ENCODE results near the gene PDE3B.
"Not testable (repeated sequence)": the region's sequence is repeated elsewhere in the genome, so short reads cannot be mapped to it uniquely, and the experiment has no call there.

PDE3B gene

DNA sequence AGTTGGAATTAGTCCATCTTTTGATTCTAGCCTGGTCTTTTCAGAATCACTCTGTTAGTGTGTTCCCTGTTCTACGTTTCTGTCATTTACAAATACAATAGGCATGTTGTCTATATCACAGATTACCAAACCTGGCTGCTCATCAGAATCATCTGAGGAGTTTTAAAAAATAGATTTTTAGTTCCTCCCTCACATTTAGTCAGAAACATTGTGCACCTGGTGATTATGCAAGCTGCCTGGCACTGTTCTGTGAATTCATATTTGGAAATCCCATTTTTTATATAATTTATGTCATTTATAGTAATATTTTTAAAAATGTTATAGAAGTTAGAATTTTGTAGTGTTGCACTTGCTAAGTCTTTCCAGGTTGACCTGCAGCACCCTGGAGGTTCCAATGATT is 107.3 kb downstream of the PDE3B start:
- no peak for DNase-seq

DNA sequence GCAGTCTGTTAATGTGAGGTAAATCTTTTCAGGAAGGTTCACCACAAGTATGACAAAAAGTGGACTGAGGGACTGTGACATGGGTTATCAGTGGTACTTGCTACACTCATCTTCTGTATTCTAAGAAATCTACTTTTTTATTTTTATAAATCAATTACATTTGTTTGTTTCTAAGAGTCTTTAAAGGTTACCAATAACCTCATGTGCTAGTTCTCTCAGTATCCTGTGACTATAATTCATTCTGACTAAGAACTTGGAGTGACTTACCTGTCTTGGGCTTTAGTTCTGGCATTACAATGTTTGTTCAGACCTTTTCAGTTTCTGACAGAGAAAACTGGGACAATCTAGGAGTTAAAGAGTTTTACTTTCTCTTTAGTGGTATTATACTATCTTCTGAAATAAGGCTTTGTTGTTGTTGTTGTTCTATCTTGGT is 108.4 kb downstream of the PDE3B start:
- DNase-seq, result no peak

DNA sequence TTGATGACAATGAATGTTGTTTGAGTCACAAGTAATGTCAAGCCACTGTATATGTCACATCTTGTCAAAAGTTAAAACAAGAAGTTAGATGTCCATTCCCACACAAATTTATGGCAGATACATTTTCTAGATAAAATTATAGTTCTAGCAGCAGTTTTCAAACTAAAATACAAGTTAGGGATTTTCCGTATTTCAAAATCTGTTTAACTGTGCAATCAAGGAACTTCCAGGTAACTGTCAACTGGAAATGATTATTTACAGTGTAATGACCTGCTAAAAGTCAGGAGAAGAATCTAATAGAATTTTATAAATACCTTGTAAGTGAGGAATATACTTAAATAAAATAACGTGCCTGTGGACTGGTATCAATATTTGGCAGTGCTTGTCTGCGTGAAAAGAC is 111.5 kb downstream of the PDE3B start:
- DNase-seq, result no peak

DNA sequence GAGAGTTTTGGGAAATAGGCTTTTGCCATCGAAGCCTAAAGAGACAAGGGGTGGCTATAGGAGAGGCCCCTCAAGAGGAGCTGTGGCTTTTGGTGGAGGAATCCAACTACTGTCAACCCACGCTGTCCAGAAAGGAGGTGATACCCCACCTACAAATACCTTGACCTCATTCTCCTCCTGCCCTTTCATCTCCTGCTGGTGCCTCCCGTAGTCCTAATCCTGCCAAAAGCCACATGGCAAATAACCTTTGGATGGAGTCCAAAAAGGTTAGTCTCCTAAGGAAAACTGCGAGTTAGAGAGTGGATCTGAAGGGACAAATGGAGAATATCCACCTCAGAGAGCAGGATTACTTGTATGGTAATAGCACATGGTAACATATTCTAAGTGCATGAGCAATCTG is 112.7 kb downstream of the PDE3B start:
- no peak for DNase-seq

DNA sequence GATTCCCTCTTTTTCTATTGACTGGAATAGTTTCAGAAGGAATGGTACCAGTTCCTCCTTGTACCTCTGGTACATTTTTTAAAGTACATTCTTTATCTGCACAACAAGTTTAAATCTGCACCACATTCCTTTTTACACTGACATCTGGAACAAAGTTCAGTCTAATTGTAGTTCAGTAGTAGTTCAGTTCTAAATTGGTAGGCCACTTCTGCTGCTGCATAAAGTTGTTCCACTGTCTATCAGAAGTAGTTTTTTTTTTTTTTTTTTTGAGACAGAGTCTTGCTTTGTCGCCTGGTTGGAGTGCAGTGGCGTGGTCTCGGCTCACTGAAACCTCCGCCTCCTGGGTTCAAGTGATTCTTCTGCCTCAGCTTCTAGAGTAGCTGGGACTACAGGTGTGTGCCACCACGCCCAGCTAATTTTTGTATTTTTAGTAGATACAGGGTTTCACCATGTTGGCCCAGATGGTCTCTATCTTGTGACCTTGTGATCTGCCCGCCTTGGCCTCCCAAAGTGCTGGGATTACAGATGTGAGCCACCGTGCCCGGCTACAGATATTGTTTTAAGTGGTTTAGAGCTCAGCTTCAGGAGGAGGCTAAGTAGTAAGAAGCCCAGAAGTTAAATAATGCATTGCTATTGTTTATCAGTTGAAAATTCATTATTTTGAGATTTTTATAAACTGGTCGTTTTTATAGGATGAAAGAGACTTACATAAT is 115.9 kb downstream of the PDE3B start:
- DNase-seq, result not testable (repeated sequence)

DNA sequence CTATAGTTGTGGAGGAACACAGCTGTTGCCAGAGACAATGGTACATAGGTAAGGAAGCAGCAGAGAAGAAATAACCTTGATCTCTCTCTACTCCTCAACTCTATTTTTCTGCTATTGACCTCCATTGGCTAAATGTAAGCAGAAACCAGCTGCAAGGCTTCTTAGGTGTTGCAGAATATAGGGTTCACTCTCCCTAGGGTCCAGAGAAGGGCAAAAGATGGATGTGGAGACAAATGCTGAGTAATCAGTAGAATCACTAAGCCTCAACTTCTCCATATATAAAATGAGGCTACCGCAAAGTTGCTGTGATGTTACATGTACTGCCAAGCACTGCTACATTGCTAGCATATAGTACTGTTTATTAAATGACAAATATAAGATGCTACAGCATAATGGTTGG is 120.6 kb downstream of the PDE3B start:
- no peak for DNase-seq

DNA sequence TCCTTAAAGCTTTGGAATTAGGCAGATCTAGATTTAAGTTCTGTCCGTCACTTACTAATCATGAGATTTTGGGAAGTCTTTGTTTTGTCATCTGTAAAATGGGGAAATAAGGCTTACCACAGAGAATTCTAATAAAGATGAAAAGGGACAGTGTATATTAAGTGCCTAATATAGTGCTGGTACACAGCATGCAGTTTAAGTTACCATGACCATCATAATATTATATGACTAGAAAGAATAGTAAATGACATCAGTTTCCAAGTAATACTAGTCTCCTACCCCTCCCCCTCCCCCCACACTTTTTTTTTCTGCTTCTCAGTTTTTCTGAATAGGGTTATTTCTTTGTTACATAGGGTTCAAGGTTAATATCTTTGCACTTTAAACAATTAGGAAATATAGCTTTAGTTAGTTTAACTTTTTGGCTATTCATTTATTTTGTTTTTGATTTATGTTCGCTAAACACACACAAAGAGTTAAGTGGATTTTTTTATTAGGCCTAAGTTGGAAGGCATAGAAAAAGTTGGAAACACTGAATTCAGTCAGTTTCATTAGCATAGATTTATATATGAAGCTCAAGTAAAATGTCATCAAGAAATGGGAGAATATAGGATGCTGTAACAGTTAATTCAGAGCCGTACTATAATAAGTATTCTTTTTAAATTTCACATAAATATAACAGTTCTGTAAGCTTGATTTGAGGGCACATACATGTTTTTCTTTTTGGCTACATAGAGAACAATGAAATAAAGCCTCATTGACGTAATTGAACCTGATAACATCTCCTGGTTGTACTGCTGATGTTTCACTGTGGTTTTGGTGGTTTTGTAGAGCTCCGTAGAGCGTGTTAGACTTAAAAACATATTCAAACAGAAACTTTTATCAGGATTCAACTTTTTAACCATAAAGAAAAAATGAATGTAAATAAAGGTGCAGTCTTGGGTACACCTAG is 121.2 kb downstream of the PDE3B start:
- DNase-seq, result peak; percentile 3

DNA sequence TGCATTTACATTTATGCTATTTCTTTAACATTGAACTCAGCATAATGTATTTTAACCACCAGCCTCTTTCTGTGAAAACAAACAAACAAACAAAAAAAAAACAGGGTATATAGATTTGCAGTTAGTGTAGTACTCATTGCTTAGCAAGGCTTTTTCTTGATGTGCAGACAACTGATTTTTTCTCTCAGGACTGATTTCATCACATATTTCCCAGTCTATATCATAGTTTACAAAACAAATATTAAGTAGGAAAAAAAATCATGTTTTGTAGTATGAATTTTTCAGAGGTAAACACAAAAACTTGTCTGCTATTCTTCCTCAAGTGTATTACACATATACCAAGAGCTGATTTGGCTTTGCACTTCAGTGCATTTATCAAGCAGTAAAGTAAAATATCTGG is 123.0 kb downstream of the PDE3B start:
- DNase-seq, result no peak

DNA sequence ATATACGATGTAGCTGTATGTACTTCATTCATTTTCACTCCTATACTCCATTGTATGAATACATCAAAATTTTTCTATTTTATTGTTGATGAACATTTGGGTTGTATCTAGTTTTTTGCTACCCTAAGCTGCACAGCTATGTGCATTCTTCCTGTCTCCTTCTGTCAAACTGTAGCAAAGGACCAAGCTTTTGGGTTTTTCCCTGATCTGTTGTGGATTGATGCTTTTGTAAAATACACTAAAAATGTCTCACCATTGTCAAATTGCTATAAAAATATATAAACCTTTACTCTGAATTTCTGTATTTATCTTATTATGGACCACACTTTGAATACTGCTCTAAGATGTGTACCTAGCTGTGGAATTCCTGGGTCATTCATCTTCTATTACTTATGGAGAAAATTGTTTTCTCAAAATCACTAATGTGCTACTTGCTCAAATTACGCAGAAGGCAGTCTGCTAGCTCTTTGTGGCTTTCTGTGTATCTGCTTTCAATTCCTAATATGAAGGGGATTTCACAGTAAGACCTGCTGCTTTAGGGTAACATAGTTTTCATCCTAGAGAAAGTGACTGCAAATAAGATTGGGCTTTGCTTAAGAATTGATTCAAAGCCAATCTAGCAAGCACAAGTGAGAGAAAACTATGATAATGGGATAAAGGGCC is 125.1 kb downstream of the PDE3B start:
- no peak for DNase-seq

DNA sequence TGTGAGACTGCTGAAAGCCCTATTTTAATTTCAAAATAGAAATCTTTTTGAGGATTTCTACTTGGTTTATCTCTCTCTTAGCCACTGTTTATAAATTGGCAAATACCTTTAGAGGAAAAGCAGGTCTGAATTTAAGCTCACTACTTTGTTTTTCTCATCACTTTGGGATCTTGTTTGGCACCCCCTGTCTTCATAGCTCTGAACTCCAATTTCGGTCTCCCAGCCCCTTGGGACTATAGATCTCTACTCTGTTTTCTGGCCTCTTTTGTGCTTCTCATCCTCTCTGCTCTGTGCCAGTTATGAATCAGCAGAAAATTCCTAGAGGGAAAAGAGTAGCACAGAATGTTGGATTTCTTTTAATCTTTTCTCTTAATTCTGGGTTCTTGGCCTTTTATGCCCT is 130.2 kb downstream of the PDE3B start:
- DNase-seq, result peak; percentile 2

DNA sequence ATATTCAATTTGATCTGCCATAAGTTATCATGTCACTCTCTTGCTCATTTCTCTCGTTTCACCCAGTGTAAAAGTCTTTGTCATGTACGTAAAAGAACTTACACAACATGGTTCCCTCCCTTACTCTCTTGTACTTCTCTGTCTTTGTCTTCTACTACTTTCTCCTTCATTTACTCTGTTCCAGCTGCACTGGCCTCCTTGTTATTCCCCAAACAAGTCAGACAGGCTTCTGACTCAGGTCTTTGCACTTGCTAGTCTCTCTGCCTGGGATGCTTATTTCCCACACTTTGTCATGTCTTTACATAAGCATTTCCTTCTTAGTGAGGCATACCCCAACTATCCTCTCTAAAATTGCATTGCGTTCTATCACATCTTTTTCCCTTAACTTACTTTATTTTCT is 131.1 kb downstream of the PDE3B start:
- DNase-seq, result no peak

DNA sequence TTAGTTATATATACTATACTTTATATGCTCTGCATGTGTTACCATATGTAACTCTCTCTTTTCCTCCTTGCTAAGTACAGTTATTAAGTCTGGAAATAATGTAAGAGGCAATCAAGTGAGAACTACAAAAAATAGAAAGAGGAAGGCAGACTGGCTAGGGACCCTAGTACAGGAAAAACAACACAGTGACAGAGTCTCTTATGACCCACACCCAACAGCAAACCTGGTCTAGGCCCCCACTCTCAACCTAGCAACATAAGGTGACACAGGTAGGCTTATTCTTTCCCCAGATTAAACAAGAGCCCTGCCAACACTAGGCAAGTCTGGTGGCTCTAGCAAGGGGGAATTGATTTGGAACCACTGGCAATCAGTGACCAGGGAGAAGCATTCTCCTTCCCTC is 132.3 kb downstream of the PDE3B start:
- DNase-seq, result no peak

DNA sequence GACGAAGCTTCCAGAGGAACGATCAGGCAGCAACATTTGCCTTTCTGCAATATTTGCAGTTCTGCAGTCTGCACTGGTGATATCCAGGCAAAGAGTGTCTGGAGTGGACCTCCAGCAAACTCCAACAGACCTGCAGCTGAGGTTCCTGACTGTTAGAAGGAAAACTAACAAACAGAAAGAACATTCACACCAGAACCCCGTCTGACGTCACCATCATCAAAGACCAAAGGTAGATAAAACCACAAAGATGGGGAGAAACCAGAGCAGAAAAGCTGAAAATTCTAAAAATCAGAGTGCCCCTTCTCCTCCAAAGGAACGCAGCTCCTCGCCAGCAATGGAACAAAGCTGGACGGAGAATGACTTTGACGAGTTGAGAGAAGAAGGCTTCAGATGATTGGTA is 134.9 kb downstream of the PDE3B start:
- not testable (repeated sequence) for DNase-seq

DNA sequence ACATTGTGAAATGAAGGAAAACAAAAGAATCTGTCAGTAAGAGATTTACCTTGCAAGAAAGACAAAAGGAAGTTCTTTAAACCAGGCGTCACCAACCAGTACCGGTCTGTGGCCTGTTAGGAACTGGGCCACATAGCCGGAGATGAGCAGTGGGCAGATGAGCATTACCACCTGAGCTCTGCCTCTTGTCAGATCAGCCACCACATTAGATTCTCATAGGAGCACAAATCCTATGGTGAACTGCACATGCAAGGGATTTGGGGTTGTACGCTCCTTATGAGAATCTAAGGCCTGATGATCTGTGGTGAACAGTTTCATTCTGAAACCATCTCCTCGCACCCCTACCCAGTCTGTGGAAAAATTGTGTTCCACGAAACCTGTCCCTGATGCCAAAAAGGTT is 140.2 kb downstream of the PDE3B start:
- DNase-seq, result no peak

DNA sequence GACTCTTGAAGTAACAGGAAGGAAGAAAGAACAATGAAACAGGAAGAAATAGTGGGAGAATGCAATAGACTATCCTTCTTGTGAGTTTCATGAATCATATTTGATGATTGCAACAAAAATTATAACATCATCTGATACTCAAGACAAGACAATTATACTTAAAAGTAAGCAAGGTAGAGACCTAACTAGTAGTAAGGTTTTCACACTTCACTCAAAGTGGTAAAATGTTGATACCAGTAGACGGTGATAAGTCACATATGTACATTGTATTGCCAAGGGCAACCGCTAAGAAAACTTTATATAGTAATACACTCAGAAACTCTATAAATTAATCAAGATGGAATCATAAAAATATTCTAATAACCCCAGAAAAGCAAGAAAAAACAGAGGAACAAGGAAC is 140.6 kb downstream of the PDE3B start:
- no peak for DNase-seq

DNA sequence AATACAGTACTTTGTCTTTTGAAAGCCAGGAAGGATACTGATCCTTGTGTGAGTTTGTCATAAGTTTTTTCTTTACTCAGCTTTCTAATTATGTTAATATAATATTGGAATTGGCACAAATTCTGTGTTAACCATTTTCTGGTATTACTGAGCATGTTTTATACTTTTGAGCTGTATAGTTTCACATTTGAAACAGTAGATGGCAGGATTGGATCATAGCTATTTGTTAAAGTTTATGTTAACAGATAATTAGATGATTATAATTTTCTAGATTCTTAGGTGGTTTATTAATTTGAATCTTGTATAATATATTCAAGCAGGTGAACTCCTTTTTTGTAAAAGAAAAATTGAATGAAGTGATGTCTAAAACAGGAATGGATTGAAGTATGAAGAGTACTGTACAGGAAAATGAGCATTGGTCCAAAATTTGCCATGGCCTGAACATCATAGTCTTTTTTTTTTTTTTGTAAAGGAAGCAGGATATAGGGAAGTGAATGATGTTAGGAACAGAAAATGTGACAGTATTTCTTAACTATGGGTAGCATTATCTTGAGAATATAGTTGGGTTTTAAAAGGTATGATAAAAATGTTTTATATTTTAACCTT is 146.4 kb downstream of the PDE3B start:
- no peak for DNase-seq

DNA sequence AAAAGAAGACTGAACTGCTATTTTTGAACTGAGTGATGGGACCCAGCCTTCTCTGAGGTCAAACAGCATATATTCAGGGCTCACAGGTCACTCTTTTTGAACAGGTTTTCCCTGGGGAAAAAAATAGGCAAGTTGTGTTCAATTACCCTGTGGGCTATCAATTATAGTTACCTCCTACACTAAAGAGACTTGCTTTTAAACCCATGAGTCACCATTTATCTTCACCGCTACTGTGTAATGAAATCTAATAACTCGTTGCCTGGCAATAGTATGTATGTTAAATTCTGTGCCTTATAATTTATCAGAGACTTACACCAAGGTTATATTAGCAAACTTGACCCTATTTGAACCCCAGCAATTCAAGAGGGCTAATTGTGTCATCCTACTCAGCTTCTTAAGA is 149.9 kb downstream of the PDE3B start:
- DNase-seq, result no peak

DNA sequence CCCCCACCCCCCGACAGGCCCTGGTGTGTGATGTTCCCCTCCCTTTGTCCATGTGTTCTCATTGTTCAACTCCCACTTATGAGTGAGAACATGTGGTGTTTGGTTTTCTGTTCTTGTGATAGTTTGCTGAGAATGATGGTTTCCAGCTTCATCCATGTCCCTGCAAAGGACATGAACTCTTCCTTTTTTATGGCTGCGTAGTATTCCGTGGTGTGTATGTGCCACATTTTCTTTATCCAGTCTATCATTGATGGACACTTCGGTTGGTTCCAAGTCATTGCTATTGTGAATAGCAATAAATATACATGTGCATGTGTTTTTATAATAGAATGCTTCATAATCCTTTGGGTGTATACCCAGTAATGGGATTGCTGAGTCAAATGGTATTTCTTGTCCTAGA is 152.4 kb downstream of the PDE3B start:
- not testable (repeated sequence) for DNase-seq

DNA sequence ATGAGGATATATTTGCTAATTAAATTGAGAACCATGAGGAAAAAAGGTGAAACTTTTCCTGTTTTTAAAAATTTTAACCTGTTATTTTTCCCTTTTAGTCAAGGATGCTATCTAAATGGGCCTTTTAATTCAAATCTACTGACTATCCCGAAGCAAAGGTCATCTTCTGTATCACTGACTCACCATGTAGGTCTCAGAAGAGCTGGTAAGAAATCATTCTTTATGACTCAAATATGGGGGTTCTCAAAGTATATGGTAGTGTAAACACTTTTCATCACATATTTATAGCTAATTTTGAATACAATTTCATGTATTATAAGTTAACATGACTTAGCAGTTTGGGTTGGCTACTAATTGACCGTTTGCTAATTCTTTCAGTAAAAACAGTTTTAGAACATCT is 160.2 kb downstream of the PDE3B start:
- no peak for DNase-seq

DNA sequence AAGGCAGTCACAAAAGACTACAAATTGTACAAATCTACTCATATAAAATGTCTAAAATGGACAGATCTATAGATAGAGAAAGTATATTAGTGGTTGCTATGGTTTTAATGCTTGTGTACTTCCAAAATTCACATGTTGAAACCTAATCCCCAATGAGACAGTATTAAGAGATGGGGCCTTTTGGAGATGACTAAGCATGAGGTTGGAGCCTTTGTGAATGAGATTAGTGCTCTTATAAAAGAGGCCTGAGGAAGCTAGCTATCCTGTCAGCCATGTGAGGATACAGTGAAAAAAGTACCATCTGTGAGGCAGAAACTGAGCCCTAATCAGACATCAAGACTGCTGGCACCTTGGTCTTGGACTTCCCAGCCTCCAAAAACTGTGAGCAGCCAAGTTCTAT is 165.9 kb downstream of the PDE3B start:
- DNase-seq, result no peak

DNA sequence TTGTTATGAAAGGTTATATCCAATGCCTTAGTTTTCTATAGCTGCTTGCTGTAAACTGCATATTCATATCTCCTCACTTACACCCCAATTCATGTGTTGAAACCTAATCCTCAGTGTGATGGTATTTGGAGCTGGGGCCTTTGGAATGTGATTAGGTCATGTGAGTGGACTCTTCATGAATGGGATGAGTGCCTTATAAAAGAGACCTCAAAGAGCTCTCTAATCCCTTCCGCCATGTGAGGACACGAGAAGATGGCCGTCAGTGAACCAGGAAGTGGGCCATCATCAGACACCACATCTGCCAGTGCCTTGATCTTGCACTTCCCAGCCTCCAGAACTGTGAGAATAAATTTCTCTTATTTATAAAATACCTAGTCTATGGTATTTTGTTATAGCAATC is 169.2 kb downstream of the PDE3B start:
- DNase-seq, result no peak

DNA sequence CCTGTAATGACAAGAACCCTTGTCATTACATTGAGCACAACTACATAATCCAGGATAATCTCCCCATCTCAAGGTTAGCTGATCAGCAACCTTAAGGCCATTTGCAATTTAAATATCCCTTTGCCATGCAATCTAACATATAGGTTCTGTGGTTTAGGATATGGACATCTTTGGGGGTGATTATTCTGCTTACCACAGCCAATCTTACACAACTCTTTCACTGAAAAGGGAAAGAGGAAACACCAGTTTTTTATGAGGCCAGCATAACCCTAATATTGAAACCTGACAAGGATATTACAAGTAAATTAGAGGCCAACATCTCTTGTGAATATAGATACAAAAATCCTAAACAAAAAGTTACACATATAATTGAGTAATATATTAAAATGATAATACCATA is 169.9 kb downstream of the PDE3B start:
- DNase-seq, result no peak

DNA sequence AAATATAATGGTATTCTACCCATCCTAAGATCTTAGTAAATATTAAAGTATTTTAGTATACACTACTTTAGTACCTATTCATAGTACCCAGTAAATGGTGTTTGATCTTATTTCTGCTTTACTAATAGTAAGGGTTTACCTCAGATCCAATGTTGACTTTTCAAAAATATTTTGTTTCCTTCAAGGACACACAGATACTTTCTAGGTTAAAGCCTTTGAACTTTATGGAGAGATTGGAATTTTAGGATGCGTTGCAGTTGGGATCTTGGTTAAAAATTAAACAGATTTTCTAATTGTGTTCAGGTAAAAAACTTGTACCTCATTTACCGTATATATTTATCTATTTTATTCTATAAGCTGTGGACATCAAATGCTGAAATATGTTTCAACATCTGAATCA is 175.2 kb downstream of the PDE3B start:
- no peak for DNase-seq
